Vagina (tissue), 2 donors: Measurements from ENCODE around the gene SLC9A9.

Experiments used
- CTCF ChIP-seq, 3 experiments: fragments of 450-650 bp in 2 of 3; fragments of 200-600 bp in 1 of 3; sonication (generic) in 1 of 3; IDR thresholded peaks; one replicate each; pipeline ENCODE4 v1.5.1; 2017 to 2019; ENCODE audit warnings: antibody characterized with exemption in 3 of 3, mild to moderate bottlenecking in 2 of 3, moderate library complexity in 2 of 3
- POLR2A ChIP-seq, 2 donors: fragments of 450-650 bp; IDR thresholded peaks; one replicate each; pipeline ENCODE4 v1.6.1; 2017; ENCODE audit warnings: antibody characterized with exemption in 2 of 2, mild to moderate bottlenecking in 2 of 2, moderate library complexity in 2 of 2

DNA sequence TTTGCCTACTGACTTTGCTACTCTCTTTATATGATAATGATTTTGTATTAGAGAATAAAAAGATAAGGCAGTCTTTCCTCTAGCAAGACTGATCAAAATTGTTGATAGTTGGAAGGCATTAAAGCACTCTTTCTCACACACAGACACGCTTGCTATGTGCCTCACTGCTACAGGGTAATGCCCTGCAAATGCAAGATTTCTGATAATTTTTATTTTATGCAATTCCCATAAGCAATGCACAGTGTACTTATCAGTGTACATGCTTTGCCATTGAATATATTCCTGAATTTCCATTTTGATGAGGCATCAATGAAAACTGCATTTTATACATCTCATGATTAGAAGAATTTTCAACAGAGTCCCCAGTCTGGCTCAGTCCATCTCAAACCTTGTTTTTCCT lies 465.5 kb downstream of the SLC9A9 start:
- TF ChIP-seq POLR2A (IDR thresholded peaks at IDR 0.05) (no peak), CTCF (IDR thresholded peaks at IDR 0.05) (no peak)
